ENCODE measurements around the gene LRMDA.

Gene LRMDA

GRCh38 chr10:76315240-76315639 lies 883.8 kb downstream of the LRMDA start:
- no peak overlapping the region for H3K9ac ChIP-seq (ENCODE audit: low read depth, low read length)
- H3K27me3 ChIP-seq (ENCODE audit: control insufficient read depth, insufficient read depth, low read length): no peaks in the 10 kb centered on the region
- peaks cover 5% of the 10 kb centered on the region for H3K4me1 ChIP-seq (ENCODE audit: control insufficient read depth, insufficient read depth, low read length)
- H3K4me3 ChIP-seq (ENCODE audit: low read depth, low read length): no peak overlapping the region
- no peak overlapping the region for H3K27ac ChIP-seq (ENCODE audit: low read depth, low read length)
- H3K9me3 ChIP-seq (ENCODE audit: control insufficient read depth, insufficient read depth, low read length): no peaks in the 10 kb centered on the region
- H3K36me3 ChIP-seq (ENCODE audit: control insufficient read depth, insufficient read depth, low read length): no peaks in the 10 kb centered on the region

GRCh38 chr10:76316234-76316633 lies 884.8 kb downstream of the LRMDA start:
- Histone ChIP-seq H3K4me3 (ENCODE audit: low read depth, low read length) (no peak overlapping the region), H3K9ac (ENCODE audit: low read depth, low read length) (no peak overlapping the region), H3K4me1 (ENCODE audit: control insufficient read depth, insufficient read depth, low read length) (peaks cover 5% of the 10 kb centered on the region), H3K36me3 (ENCODE audit: control insufficient read depth, insufficient read depth, low read length) (no peaks in the 10 kb centered on the region), H3K27ac (ENCODE audit: low read depth, low read length) (no peak overlapping the region), H3K27me3 (ENCODE audit: control insufficient read depth, insufficient read depth, low read length) (no peaks in the 10 kb centered on the region), H3K9me3 (ENCODE audit: control insufficient read depth, insufficient read depth, low read length) (no peaks in the 10 kb centered on the region)

GRCh38 chr10:76317078-76317477 lies 885.7 kb downstream of the LRMDA start:
- Histone ChIP-seq H3K36me3 (ENCODE audit: control insufficient read depth, insufficient read depth, low read length) (no peaks in the 10 kb centered on the region), H3K9ac (ENCODE audit: low read depth, low read length) (no peak overlapping the region), H3K27me3 (ENCODE audit: control insufficient read depth, insufficient read depth, low read length) (no peaks in the 10 kb centered on the region), H3K4me1 (ENCODE audit: control insufficient read depth, insufficient read depth, low read length) (peaks cover 5% of the 10 kb centered on the region), H3K9me3 (ENCODE audit: control insufficient read depth, insufficient read depth, low read length) (no peaks in the 10 kb centered on the region), H3K4me3 (ENCODE audit: low read depth, low read length) (no peak overlapping the region), H3K27ac (ENCODE audit: low read depth, low read length) (no peak overlapping the region)

- Histone ChIP-seq H3K4me1 (ENCODE audit: control insufficient read depth, insufficient read depth, low read length) (peaks cover 5% of the 10 kb centered on the region), H3K27me3 (ENCODE audit: control insufficient read depth, insufficient read depth, low read length) (no peaks in the 10 kb centered on the region), H3K36me3 (ENCODE audit: control insufficient read depth, insufficient read depth, low read length) (no peaks in the 10 kb centered on the region), H3K9me3 (ENCODE audit: control insufficient read depth, insufficient read depth, low read length) (no peaks in the 10 kb centered on the region), H3K27ac (ENCODE audit: low read depth, low read length) (no peak overlapping the region), H3K4me3 (ENCODE audit: low read depth, low read length) (no peak overlapping the region), H3K9ac (ENCODE audit: low read depth, low read length) (no peak overlapping the region)
These were observed 886.8 kb downstream of the LRMDA start for GRCh38 chr10:76318211-76318610.

- Histone ChIP-seq H3K9me3 (ENCODE audit: control insufficient read depth, insufficient read depth, low read length) (no peaks in the 10 kb centered on the region), H3K36me3 (ENCODE audit: control insufficient read depth, insufficient read depth, low read length) (no peaks in the 10 kb centered on the region), H3K4me1 (ENCODE audit: control insufficient read depth, insufficient read depth, low read length) (peaks cover 5% of the 10 kb centered on the region), H3K4me3 (ENCODE audit: low read depth, low read length) (no peak overlapping the region), H3K9ac (ENCODE audit: low read depth, low read length) (no peak overlapping the region), H3K27ac (ENCODE audit: low read depth, low read length) (no peak overlapping the region), H3K27me3 (ENCODE audit: control insufficient read depth, insufficient read depth, low read length) (no peaks in the 10 kb centered on the region)
These were observed 888.2 kb downstream of the LRMDA start for GRCh38 chr10:76319661-76320060.

GRCh38 chr10:76324283-76324682 lies 892.9 kb downstream of the LRMDA start:
- Histone ChIP-seq H3K4me1 (ENCODE audit: control insufficient read depth, insufficient read depth, low read length) (no peaks in the 10 kb centered on the region), H3K4me3 (ENCODE audit: low read depth, low read length) (no peak overlapping the region), H3K9me3 (ENCODE audit: control insufficient read depth, insufficient read depth, low read length) (no peaks in the 10 kb centered on the region), H3K9ac (ENCODE audit: low read depth, low read length) (no peak overlapping the region), H3K36me3 (ENCODE audit: control insufficient read depth, insufficient read depth, low read length) (no peaks in the 10 kb centered on the region), H3K27me3 (ENCODE audit: control insufficient read depth, insufficient read depth, low read length) (no peaks in the 10 kb centered on the region), H3K27ac (ENCODE audit: low read depth, low read length) (no peak overlapping the region)

GRCh38 chr10:76327441-76327840 lies 896.0 kb downstream of the LRMDA start:
- H3K27me3 ChIP-seq (ENCODE audit: control insufficient read depth, insufficient read depth, low read length): no peaks in the 10 kb centered on the region
- no peak overlapping the region for H3K27ac ChIP-seq (ENCODE audit: low read depth, low read length)
- no peaks in the 10 kb centered on the region for H3K36me3 ChIP-seq (ENCODE audit: control insufficient read depth, insufficient read depth, low read length)
- H3K4me1 ChIP-seq (ENCODE audit: control insufficient read depth, insufficient read depth, low read length): peaks cover 10% of the 10 kb centered on the region; the same call in 1 of the 2 replicates
- H3K4me3 ChIP-seq (ENCODE audit: low read depth, low read length): no peak overlapping the region
- no peaks in the 10 kb centered on the region for H3K9me3 ChIP-seq (ENCODE audit: control insufficient read depth, insufficient read depth, low read length)
- H3K9ac ChIP-seq (ENCODE audit: low read depth, low read length): no peak overlapping the region

- no peaks in the 10 kb centered on the region for H3K36me3 ChIP-seq (ENCODE audit: control insufficient read depth, insufficient read depth, low read length)
- peaks cover 10% of the 10 kb centered on the region; the same call in 1 of the 2 replicates for H3K4me1 ChIP-seq (ENCODE audit: control insufficient read depth, insufficient read depth, low read length)
- H3K9me3 ChIP-seq (ENCODE audit: control insufficient read depth, insufficient read depth, low read length): no peaks in the 10 kb centered on the region
- H3K4me3 ChIP-seq (ENCODE audit: low read depth, low read length): no peak overlapping the region
- no peak overlapping the region for H3K9ac ChIP-seq (ENCODE audit: low read depth, low read length)
- no peaks in the 10 kb centered on the region for H3K27me3 ChIP-seq (ENCODE audit: control insufficient read depth, insufficient read depth, low read length)
- H3K27ac ChIP-seq (ENCODE audit: low read depth, low read length): no peak overlapping the region
These were observed 896.9 kb downstream of the LRMDA start for GRCh38 chr10:76328348-76328747.

- Histone ChIP-seq H3K36me3 (ENCODE audit: control insufficient read depth, insufficient read depth, low read length) (no peaks in the 10 kb centered on the region), H3K9ac (ENCODE audit: low read depth, low read length) (no peak overlapping the region), H3K27ac (ENCODE audit: low read depth, low read length) (no peak overlapping the region), H3K27me3 (ENCODE audit: control insufficient read depth, insufficient read depth, low read length) (no peaks in the 10 kb centered on the region), H3K4me1 (ENCODE audit: control insufficient read depth, insufficient read depth, low read length) (peaks cover 10% of the 10 kb centered on the region; the same call in 1 of the 2 replicates), H3K9me3 (ENCODE audit: control insufficient read depth, insufficient read depth, low read length) (no peaks in the 10 kb centered on the region), H3K4me3 (ENCODE audit: low read depth, low read length) (no peak overlapping the region)
These were observed 898.6 kb downstream of the LRMDA start for GRCh38 chr10:76329891-76330575.

- Histone ChIP-seq H3K4me1 (ENCODE audit: control insufficient read depth, insufficient read depth, low read length) (peaks cover 23% of the 10 kb centered on the region), H3K27ac (ENCODE audit: low read depth, low read length) (no peak overlapping the region), H3K36me3 (ENCODE audit: control insufficient read depth, insufficient read depth, low read length) (no peaks in the 10 kb centered on the region), H3K4me3 (ENCODE audit: low read depth, low read length) (no peak overlapping the region), H3K9ac (ENCODE audit: low read depth, low read length) (no peak overlapping the region), H3K27me3 (ENCODE audit: control insufficient read depth, insufficient read depth, low read length) (no peaks in the 10 kb centered on the region), H3K9me3 (ENCODE audit: control insufficient read depth, insufficient read depth, low read length) (no peaks in the 10 kb centered on the region)
These were observed 900.3 kb downstream of the LRMDA start for GRCh38 chr10:76331742-76332141.

GRCh38 chr10:76333326-76333725 lies 901.9 kb downstream of the LRMDA start:
- H3K27ac ChIP-seq (ENCODE audit: low read depth, low read length): no peak overlapping the region
- H3K4me3 ChIP-seq (ENCODE audit: low read depth, low read length): no peak overlapping the region
- no peaks in the 10 kb centered on the region for H3K27me3 ChIP-seq (ENCODE audit: control insufficient read depth, insufficient read depth, low read length)
- H3K4me1 ChIP-seq (ENCODE audit: control insufficient read depth, insufficient read depth, low read length): peaks cover 29% of the 10 kb centered on the region
- no peak overlapping the region for H3K9ac ChIP-seq (ENCODE audit: low read depth, low read length)
- H3K9me3 ChIP-seq (ENCODE audit: control insufficient read depth, insufficient read depth, low read length): no peaks in the 10 kb centered on the region
- H3K36me3 ChIP-seq (ENCODE audit: control insufficient read depth, insufficient read depth, low read length): no peaks in the 10 kb centered on the region

Measured in HUES48 (cell line).